Parathyroid adenoma (tissue), 2 donors: Measurements from ENCODE around the gene CPN1.
A peak's percentile ranks its signal among the peaks of the same experiment; 100 is the strongest.

Experiments used
- H2AFZ ChIP-seq: fragments of 300-600 bp; sonication (generic); one replicate; pipeline ENCODE4 v1.7.0; 2017; ENCODE audit warnings: antibody characterized with exemption, mild to moderate bottlenecking
- H3K27ac ChIP-seq: fragments of 300-600 bp; sonication (generic); one replicate; pipeline ENCODE4 v1.7.0; 2017
- H3K27me3 ChIP-seq: fragments of 300-600 bp; sonication (generic); one replicate; pipeline ENCODE4 v1.7.0; 2017; ENCODE audit warnings: low read length; ENCODE audit not compliant: control insufficient read depth, insufficient read depth
- H3K36me3 ChIP-seq: fragments of 300-600 bp; sonication (generic); one replicate; pipeline ENCODE4 v1.7.0; 2017; ENCODE audit warnings: low read length; ENCODE audit not compliant: control insufficient read depth, insufficient read depth
- H3K4me1 ChIP-seq: fragments of 300-600 bp; sonication (generic); one replicate; pipeline ENCODE4 v1.7.0; 2017; ENCODE audit warnings: control low read depth
- H3K4me2 ChIP-seq: fragments of 300-600 bp; sonication (generic); one replicate; pipeline ENCODE4 v1.7.0; 2017; ENCODE audit warnings: low read length
- H3K4me3 ChIP-seq: fragments of 300-600 bp; sonication (generic); one replicate; pipeline ENCODE4 v1.7.0; 2017; ENCODE audit warnings: low read depth, low read length
- H3K79me2 ChIP-seq: fragments of 300-600 bp; sonication (generic); one replicate; pipeline ENCODE4 v1.7.0; 2017; ENCODE audit warnings: control low read depth
- H3K9ac ChIP-seq: fragments of 300-600 bp; sonication (generic); one replicate; pipeline ENCODE4 v1.7.0; 2017; ENCODE audit warnings: mild to moderate bottlenecking
- H3K9me3 ChIP-seq: fragments of 300-600 bp; sonication (generic); one replicate; pipeline ENCODE4 v1.7.0; 2017; ENCODE audit warnings: low read length; ENCODE audit not compliant: control insufficient read depth
- TF ChIP-seq, protein P1 (sequence below): fragments of 300-600 bp; sonication (generic); IDR thresholded peaks from one replicate; pipeline ENCODE4 v1.7.0; 2017; ENCODE audit warnings: antibody characterized with exemption, mild to moderate bottlenecking
- donor health status: primary hyperparathyroidism.

Gene CPN1

DNA sequence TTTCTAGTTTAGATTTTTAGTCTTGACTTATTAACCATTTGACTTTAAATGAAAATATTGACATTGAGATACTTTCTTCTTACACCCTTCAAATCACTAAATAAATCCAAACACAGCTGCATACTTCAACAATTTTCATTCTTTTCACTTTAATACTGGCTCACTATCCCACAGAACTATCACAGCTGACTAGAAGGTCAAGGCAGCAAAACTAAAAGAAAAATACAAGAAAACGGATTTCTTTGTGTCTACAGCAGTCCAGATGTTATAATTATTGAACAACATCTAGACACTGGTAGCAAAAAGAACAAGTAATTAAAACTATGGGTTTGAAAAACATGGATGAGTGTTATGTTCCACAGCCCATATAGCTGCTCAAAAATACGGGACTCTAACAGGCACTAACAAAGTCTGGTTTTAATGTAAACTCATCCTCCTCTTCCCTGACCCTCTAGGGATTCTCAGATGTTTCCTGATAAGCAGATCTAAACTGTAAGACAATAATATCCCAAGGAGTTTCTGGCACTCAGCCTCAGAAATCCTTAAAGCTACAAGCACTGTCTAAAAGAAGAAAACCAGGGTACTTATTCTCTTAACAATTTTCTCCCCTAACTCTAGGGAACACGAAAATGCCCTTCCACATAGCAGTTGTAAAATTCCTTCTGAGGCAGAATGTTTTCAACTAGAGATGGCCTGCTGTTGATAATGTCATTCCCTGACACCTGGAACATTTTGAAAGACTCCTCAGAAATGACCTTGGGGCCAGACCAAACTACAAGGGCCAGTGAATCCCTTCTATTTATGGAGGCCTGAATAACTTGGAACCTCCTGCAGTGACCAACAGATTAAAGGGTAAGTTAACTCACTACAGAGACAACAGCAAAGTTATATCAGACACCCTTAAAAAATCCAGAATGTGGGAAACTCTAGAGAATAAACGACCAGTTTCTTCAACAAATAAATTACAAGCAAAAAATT lies 84.7 kb downstream of the CPN1 start:
- Histone ChIP-seq H3K4me3 (peak overlapping the region; percentile 53), H3K4me2 (peak overlapping the region; percentile 64), H3K36me3 (no peaks in the 10 kb centered on the region), H2AFZ (no peak overlapping the region), H3K9ac (no peak overlapping the region), H3K79me2 (peaks cover 68% of the 10 kb centered on the region), H3K27ac (peak overlapping the region; percentile 85), H3K4me1 (peaks cover 53% of the 10 kb centered on the region), H3K27me3 (no peaks in the 10 kb centered on the region), H3K9me3 (no peaks in the 10 kb centered on the region)
- TF ChIP-seq, protein P1, sequence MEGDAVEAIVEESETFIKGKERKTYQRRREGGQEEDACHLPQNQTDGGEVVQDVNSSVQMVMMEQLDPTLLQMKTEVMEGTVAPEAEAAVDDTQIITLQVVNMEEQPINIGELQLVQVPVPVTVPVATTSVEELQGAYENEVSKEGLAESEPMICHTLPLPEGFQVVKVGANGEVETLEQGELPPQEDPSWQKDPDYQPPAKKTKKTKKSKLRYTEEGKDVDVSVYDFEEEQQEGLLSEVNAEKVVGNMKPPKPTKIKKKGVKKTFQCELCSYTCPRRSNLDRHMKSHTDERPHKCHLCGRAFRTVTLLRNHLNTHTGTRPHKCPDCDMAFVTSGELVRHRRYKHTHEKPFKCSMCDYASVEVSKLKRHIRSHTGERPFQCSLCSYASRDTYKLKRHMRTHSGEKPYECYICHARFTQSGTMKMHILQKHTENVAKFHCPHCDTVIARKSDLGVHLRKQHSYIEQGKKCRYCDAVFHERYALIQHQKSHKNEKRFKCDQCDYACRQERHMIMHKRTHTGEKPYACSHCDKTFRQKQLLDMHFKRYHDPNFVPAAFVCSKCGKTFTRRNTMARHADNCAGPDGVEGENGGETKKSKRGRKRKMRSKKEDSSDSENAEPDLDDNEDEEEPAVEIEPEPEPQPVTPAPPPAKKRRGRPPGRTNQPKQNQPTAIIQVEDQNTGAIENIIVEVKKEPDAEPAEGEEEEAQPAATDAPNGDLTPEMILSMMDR, result no peak

DNA sequence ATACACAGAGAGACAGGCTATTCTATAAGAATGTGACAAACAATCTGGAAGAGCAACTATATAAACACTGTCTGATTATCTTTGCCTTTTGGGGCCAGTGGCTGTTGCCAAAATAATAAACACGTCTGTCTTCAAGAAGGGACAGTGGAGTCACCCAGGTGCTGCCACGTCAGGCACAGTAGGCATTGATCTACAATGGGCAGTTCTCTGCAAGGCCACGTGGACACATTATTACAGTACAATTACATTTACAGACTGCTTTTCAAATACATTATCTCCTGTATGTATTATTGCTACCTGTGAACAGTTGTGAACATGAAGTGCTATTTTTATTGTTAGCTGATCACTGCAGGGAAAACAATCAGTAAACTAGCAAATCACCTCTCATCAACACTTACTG lies 86.0 kb downstream of the CPN1 start:
- TF ChIP-seq, protein P1, result no peak
- Histone ChIP-seq H3K79me2 (peaks cover 70% of the 10 kb centered on the region), H3K27me3 (no peaks in the 10 kb centered on the region), H2AFZ (no peak overlapping the region), H3K4me3 (no peak overlapping the region), H3K4me2 (no peak overlapping the region), H3K4me1 (peaks cover 52% of the 10 kb centered on the region), H3K9me3 (no peaks in the 10 kb centered on the region), H3K9ac (no peak overlapping the region), H3K27ac (peak overlapping the region; percentile 85), H3K36me3 (no peaks in the 10 kb centered on the region)

DNA sequence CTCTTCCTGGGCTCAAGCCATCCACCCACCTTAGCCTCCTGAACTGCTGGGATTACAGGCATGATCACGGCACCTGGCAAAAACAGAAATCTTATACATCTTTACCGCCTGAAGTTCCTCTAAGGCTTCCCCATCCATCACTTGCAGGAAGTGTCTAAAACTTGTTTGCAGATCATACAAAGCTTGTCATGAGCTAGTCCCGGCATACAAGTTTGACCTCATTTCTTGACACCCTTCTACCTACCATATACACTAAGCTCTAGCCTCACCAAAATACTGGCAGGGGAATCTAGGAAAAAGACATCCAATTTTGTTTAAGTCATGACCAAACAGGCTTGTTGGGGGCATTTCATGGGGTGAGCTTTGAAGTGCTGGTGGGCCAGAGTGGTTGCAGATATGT lies 86.4 kb downstream of the CPN1 start:
- Histone ChIP-seq H3K4me1 (peaks cover 48% of the 10 kb centered on the region), H3K27ac (peak overlapping the region; percentile 85)

DNA sequence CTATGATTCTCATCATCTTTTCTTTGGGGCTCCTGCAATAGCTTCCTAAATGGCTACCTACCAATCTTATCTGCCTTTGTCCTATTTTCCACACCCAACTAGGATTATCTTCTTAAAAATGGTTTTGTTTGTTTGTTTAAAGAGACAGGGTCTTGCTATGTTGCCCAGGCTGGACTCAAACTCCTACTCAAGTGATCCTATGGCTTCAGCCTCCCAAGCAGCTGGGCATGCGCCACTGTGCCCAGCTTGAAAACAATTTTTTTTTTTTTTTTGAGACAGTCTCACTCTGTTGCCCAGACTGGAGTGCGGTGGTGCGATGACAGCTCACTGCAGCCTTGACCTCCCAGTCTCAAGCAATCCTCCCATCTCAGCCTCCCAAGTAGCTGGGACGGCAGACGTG lies 86.9 kb downstream of the CPN1 start:
- H2AFZ ChIP-seq, result no peak overlapping the region
- H3K27ac ChIP-seq, result peak overlapping the region; percentile 85
- peaks cover 65% of the 10 kb centered on the region for H3K79me2 ChIP-seq
- H3K9me3 ChIP-seq, result no peaks in the 10 kb centered on the region
- H3K4me2 ChIP-seq, result no peak overlapping the region
- peaks cover 43% of the 10 kb centered on the region for H3K4me1 ChIP-seq
- H3K27me3 ChIP-seq, result no peaks in the 10 kb centered on the region
- no peak overlapping the region for H3K9ac ChIP-seq
- no peaks in the 10 kb centered on the region for H3K36me3 ChIP-seq
- H3K4me3 ChIP-seq, result no peak overlapping the region
- TF ChIP-seq, protein P1, result no peak

More for the DNA sequence above, 86.4 kb downstream of the CPN1 start:
- Histone ChIP-seq H3K4me2 (no peak overlapping the region), H3K27me3 (no peaks in the 10 kb centered on the region), H3K4me3 (no peak overlapping the region), H3K36me3 (no peaks in the 10 kb centered on the region), H2AFZ (no peak overlapping the region), H3K9me3 (no peaks in the 10 kb centered on the region), H3K79me2 (peaks cover 66% of the 10 kb centered on the region), H3K9ac (no peak overlapping the region)
- TF ChIP-seq, protein P1, result no peak
